HepG2 (cell line): ENCODE results near the gene SGMS1. TPM values are rescaled to one million over a fixed set of nuclear protein-coding genes. Genes with fewer than 3 reads are reported as not detected.

Experiments used
- FLYWCH1 ChIP-seq: sonication (generic); formaldehyde crosslinking; IDR thresholded peaks from 2 replicates; pipeline ENCODE4 v1.8.1; 2023; ENCODE audit warnings: mild to moderate bottlenecking, missing genetic modification reagents
- MLLT10 ChIP-seq: sonication (generic); formaldehyde crosslinking; IDR thresholded peaks from 2 replicates; pipeline ENCODE4 v1.4.0; 2020; ENCODE audit warnings: missing genetic modification reagents
- RAD51 ChIP-seq: fragments of 450-650 bp; IDR thresholded peaks from 2 replicates; pipeline ENCODE4 v1.6.1; 2016; ENCODE audit warnings: borderline replicate concordance
- ZNF367 ChIP-seq: sonication (generic); formaldehyde crosslinking; IDR thresholded peaks from 2 replicates; pipeline ENCODE4 v1.4.0; 2020; ENCODE audit warnings: missing genetic modification reagents, borderline replicate concordance
- ZNF564 ChIP-seq: sonication (generic); formaldehyde crosslinking; IDR thresholded peaks from 2 replicates; pipeline ENCODE4 v1.8.1; 2023; ENCODE audit warnings: mild to moderate bottlenecking, missing genetic modification reagents
- ZNF724P ChIP-seq: sonication (generic); formaldehyde crosslinking; IDR thresholded peaks from 2 replicates; pipeline ENCODE4 v1.8.0; 2022; ENCODE audit warnings: missing genetic modification reagents, borderline replicate concordance
- polyA plus RNA-seq, 8 experiments: library from polyadenylated mRNA; depleted of rRNA in 3 of 8; stranded (reverse) in 7 of 8; unstranded in 1 of 8; fragments of >200 nt; fragmentation: Illumina TruSeq in 4 of 8; extraction: Trizol in 4 of 8; gene quantifications; 2 replicates each; pipeline versions ENCODE4 v1.2.1 to v1.2.3, GENCODE V29; 2011 to 2016; ENCODE audit warnings: low read depth in 4 of 8, missing spikeins in 1 of 8, mixed read lengths in 1 of 8; ENCODE audit not compliant: insufficient read depth in 1 of 8
- total RNA-seq, 5 experiments: library from RNA; depleted of rRNA; stranded (reverse); fragments of >200 nt; fragmentation: Illumina TruSeq; extraction: Trizol; gene quantifications; 2 replicates each; pipeline ENCODE4 v1.2.3, GENCODE V29; 2016; ENCODE audit warnings: low read depth in 1 of 5
- TF ChIP-seq, protein P1 (sequence below), 2 experiments: IDR thresholded peaks; 2 replicates each; pipeline ENCODE4 v1.6.1; 2011 to 2012; ENCODE audit warnings: low read length in 2 of 2, borderline replicate concordance in 1 of 2, low read depth in 1 of 2, mild to moderate bottlenecking in 1 of 2, moderate library complexity in 1 of 2
- TF ChIP-seq, protein P2 (sequence below): sonication (generic); formaldehyde crosslinking; IDR thresholded peaks from 2 replicates; pipeline ENCODE4 v1.5.0; 2020; ENCODE audit warnings: mild to moderate bottlenecking, missing genetic modification reagents, borderline replicate concordance
- TF ChIP-seq, protein P3 (sequence below): sonication (generic); formaldehyde crosslinking; IDR thresholded peaks from 2 replicates; pipeline ENCODE4 v1.4.0; 2020; ENCODE audit warnings: missing genetic modification reagents

The SGMS1 gene
- total and polyA plus RNA-seq, 2 of the 13 experiments (the other 11 are each of a cell fraction or from before 2014, with no cell fraction given), result 6.5 to 15.1 TPM

DNA sequence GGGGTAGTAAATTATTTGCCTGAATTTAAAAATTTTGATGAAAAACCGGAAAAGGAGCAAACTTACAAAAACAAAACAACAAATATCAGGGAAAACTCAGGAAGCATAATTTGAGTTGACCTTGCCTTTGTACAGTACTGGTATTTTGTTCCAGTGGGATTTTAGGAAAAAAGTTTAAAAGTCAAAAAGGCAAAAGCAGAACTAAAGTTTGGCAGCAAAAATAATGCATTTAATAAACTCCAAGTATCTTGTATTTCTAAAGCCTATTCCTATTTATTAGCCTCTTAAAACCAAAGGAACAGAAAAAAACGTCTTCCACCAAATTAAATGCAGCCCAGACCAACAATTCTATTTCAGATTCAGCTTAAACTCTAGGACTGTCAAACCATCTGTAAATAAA is 281.8 kb downstream of the SGMS1 start (continued):
- TF ChIP-seq, protein P1, sequence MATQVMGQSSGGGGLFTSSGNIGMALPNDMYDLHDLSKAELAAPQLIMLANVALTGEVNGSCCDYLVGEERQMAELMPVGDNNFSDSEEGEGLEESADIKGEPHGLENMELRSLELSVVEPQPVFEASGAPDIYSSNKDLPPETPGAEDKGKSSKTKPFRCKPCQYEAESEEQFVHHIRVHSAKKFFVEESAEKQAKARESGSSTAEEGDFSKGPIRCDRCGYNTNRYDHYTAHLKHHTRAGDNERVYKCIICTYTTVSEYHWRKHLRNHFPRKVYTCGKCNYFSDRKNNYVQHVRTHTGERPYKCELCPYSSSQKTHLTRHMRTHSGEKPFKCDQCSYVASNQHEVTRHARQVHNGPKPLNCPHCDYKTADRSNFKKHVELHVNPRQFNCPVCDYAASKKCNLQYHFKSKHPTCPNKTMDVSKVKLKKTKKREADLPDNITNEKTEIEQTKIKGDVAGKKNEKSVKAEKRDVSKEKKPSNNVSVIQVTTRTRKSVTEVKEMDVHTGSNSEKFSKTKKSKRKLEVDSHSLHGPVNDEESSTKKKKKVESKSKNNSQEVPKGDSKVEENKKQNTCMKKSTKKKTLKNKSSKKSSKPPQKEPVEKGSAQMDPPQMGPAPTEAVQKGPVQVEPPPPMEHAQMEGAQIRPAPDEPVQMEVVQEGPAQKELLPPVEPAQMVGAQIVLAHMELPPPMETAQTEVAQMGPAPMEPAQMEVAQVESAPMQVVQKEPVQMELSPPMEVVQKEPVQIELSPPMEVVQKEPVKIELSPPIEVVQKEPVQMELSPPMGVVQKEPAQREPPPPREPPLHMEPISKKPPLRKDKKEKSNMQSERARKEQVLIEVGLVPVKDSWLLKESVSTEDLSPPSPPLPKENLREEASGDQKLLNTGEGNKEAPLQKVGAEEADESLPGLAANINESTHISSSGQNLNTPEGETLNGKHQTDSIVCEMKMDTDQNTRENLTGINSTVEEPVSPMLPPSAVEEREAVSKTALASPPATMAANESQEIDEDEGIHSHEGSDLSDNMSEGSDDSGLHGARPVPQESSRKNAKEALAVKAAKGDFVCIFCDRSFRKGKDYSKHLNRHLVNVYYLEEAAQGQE (IDR thresholded peaks at IDR 0.05; ENCODE audit: borderline replicate concordance in 1 of 2, low read depth in 1 of 2, low read length in 2 of 2), result no peak
- no peak for TF ChIP-seq FLYWCH1 (CRISPR knock-in tag)
- TF ChIP-seq ZNF724P, result no peak
- TF ChIP-seq ZNF367, result no peak
- no peak for TF ChIP-seq MLLT10
- TF ChIP-seq, protein P2, sequence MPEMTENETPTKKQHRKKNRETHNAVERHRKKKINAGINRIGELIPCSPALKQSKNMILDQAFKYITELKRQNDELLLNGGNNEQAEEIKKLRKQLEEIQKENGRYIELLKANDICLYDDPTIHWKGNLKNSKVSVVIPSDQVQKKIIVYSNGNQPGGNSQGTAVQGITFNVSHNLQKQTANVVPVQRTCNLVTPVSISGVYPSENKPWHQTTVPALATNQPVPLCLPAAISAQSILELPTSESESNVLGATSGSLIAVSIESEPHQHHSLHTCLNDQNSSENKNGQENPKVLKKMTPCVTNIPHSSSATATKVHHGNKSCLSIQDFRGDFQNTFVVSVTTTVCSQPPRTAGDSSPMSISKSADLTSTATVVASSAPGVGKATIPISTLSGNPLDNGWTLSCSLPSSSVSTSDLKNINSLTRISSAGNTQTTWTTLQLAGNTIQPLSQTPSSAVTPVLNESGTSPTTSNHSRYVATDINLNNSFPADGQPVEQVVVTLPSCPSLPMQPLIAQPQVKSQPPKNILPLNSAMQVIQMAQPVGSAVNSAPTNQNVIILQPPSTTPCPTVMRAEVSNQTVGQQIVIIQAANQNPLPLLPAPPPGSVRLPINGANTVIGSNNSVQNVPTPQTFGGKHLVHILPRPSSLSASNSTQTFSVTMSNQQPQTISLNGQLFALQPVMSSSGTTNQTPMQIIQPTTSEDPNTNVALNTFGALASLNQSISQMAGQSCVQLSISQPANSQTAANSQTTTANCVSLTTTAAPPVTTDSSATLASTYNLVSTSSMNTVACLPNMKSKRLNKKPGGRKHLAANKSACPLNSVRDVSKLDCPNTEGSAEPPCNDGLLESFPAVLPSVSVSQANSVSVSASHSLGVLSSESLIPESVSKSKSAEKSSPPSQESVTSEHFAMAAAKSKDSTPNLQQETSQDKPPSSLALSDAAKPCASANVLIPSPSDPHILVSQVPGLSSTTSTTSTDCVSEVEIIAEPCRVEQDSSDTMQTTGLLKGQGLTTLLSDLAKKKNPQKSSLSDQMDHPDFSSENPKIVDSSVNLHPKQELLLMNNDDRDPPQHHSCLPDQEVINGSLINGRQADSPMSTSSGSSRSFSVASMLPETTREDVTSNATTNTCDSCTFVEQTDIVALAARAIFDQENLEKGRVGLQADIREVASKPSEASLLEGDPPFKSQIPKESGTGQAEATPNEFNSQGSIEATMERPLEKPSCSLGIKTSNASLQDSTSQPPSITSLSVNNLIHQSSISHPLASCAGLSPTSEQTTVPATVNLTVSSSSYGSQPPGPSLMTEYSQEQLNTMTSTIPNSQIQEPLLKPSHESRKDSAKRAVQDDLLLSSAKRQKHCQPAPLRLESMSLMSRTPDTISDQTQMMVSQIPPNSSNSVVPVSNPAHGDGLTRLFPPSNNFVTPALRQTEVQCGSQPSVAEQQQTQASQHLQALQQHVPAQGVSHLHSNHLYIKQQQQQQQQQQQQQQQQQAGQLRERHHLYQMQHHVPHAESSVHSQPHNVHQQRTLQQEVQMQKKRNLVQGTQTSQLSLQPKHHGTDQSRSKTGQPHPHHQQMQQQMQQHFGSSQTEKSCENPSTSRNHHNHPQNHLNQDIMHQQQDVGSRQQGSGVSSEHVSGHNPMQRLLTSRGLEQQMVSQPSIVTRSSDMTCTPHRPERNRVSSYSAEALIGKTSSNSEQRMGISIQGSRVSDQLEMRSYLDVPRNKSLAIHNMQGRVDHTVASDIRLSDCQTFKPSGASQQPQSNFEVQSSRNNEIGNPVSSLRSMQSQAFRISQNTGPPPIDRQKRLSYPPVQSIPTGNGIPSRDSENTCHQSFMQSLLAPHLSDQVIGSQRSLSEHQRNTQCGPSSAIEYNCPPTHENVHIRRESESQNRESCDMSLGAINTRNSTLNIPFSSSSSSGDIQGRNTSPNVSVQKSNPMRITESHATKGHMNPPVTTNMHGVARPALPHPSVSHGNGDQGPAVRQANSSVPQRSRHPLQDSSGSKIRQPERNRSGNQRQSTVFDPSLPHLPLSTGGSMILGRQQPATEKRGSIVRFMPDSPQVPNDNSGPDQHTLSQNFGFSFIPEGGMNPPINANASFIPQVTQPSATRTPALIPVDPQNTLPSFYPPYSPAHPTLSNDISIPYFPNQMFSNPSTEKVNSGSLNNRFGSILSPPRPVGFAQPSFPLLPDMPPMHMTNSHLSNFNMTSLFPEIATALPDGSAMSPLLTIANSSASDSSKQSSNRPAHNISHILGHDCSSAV (CRISPR knock-in tag), result no peak
- no peak for TF ChIP-seq RAD51
- no peak for TF ChIP-seq ZNF564 (CRISPR knock-in tag)
- TF ChIP-seq, protein P3, sequence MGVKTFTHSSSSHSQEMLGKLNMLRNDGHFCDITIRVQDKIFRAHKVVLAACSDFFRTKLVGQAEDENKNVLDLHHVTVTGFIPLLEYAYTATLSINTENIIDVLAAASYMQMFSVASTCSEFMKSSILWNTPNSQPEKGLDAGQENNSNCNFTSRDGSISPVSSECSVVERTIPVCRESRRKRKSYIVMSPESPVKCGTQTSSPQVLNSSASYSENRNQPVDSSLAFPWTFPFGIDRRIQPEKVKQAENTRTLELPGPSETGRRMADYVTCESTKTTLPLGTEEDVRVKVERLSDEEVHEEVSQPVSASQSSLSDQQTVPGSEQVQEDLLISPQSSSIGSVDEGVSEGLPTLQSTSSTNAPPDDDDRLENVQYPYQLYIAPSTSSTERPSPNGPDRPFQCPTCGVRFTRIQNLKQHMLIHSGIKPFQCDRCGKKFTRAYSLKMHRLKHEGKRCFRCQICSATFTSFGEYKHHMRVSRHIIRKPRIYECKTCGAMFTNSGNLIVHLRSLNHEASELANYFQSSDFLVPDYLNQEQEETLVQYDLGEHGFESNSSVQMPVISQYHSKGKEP (CRISPR knock-in tag), result no peak
